ENCODE measurements around the gene RUSF1. TPM values are rescaled to one million over a fixed set of nuclear protein-coding genes. Genes with fewer than 3 reads are reported as not detected.
"Not testable (repeated sequence)": the region's sequence is repeated elsewhere in the genome, so short reads cannot be mapped to it uniquely, and the experiment has no call there.

RUSF1 gene
- total and polyA plus RNA-seq, 4 donors, result 21.8 to 73.1 (median 49.5) TPM

- no peak for DNase-seq (ENCODE audit: low spot score)
- Histone ChIP-seq H3K9ac (ENCODE audit: low read depth in 1 of 2, low read length in 2 of 2) (no peak overlapping the region), H3K36me3 (ENCODE audit: control insufficient read depth in 4 of 4, insufficient read depth in 3 of 4, low read depth in 1 of 4, low read length in 3 of 4) (no peaks in the 10 kb centered on the region), H3K4me3 (ENCODE audit: low read depth in 1 of 3, low read length in 3 of 3) (no peak overlapping the region), H3K27me3 (ENCODE audit: control insufficient read depth in 4 of 4, insufficient read depth in 4 of 4, low read length in 3 of 4) (no peaks in the 10 kb centered on the region), H3K4me1 (ENCODE audit: control insufficient read depth in 4 of 4, insufficient read depth in 4 of 4, low read length in 3 of 4) (peaks cover 10 to 35% (median 20%) of the 10 kb centered on the region in 4 donors), H3K27ac (ENCODE audit: low read depth in 1 of 2, low read length in 2 of 2) (no peak overlapping the region), H3K9me3 (ENCODE audit: control insufficient read depth in 4 of 4, low read length in 3 of 4) (no peaks in the 10 kb centered on the region)
- WGBS, result 53% methylated on average over 11 of the region's 11 CpGs
- peak; percentile 52 for TF ChIP-seq CTCF (IDR thresholded peaks at IDR 0.05; ENCODE audit: low read depth, low read length, missing input control)
- no peak for TF ChIP-seq EGR1 (IDR thresholded peaks at IDR 0.05; ENCODE audit: low read depth in 2 of 2)
- TF ChIP-seq RAD21 (IDR thresholded peaks at IDR 0.05), result peak; percentile 59 to 76
These were observed 56.4 kb downstream of the RUSF1 start for GRCh38 chr16:31451681-31452351.

- no peaks in the 10 kb centered on the region for H3K36me3 ChIP-seq (ENCODE audit: control insufficient read depth in 4 of 4, insufficient read depth in 3 of 4, low read depth in 1 of 4, low read length in 3 of 4)
- H3K4me1 ChIP-seq (ENCODE audit: control insufficient read depth in 4 of 4, insufficient read depth in 4 of 4, low read length in 3 of 4), result peaks cover 6 to 30% (median 15%) of the 10 kb centered on the region in 4 donors
- H3K9ac ChIP-seq (ENCODE audit: low read depth in 1 of 2, low read length in 2 of 2), result no peak overlapping the region
- H3K4me3 ChIP-seq (ENCODE audit: low read depth in 1 of 3, low read length in 3 of 3), result no peak overlapping the region
- DNase-seq (ENCODE audit: low spot score), result no peak
- H3K27me3 ChIP-seq (ENCODE audit: control insufficient read depth in 4 of 4, insufficient read depth in 4 of 4, low read length in 3 of 4), result no peaks in the 10 kb centered on the region
- TF ChIP-seq CTCF (IDR thresholded peaks at IDR 0.05; ENCODE audit: low read depth, low read length, missing input control) (no peak), EGR1 (IDR thresholded peaks at IDR 0.05; ENCODE audit: low read depth in 2 of 2) (no peak), ZBTB33 (IDR thresholded peaks at IDR 0.05) (no peak), NR2F2 (IDR thresholded peaks at IDR 0.05) (no peak)
- no peak overlapping the region for H3K27ac ChIP-seq (ENCODE audit: low read depth in 1 of 2, low read length in 2 of 2)
- H3K9me3 ChIP-seq (ENCODE audit: control insufficient read depth in 4 of 4, low read length in 3 of 4), result no peaks in the 10 kb centered on the region
- WGBS, result 90% methylated on average over 5 of the region's 5 CpGs
These were observed 57.0 kb downstream of the RUSF1 start for GRCh38 chr16:31451201-31451600.

GRCh38 chr16:31445931-31446330, 62.3 kb downstream of the RUSF1 start:
- H3K27ac ChIP-seq (ENCODE audit: low read depth in 1 of 2, low read length in 2 of 2); H3K36me3 ChIP-seq (ENCODE audit: control insufficient read depth in 4 of 4, insufficient read depth in 3 of 4, low read depth in 1 of 4, low read length in 3 of 4); DNase-seq (ENCODE audit: low spot score); H3K9ac ChIP-seq (ENCODE audit: low read depth in 1 of 2, low read length in 2 of 2); H3K27me3 ChIP-seq (ENCODE audit: control insufficient read depth in 4 of 4, insufficient read depth in 4 of 4, low read length in 3 of 4); H3K9me3 ChIP-seq (ENCODE audit: control insufficient read depth in 4 of 4, low read length in 3 of 4); H3K4me1 ChIP-seq (ENCODE audit: control insufficient read depth in 4 of 4, insufficient read depth in 4 of 4, low read length in 3 of 4); H3K4me3 ChIP-seq (ENCODE audit: low read depth in 1 of 3, low read length in 3 of 3): not testable (repeated sequence)
- 83% methylated on average over 6 of the region's 6 CpGs for WGBS

Measured in liver (tissue), 9 donors.